ENCODE results near the gene MEF2C.
"Not testable (repeated sequence)": the region's sequence is repeated elsewhere in the genome, so short reads cannot be mapped to it uniquely, and the experiment has no call there.

The MEF2C gene

GRCh38 chr5:88883059-88883835 lies at the start of gene MEF2C:
Gene MEF2C (minus strand): TSS chr5:88883184. CDS start chr5:88823788, 59,396 bp downstream.
- DNase-seq (ENCODE audit: low spot score): peak; percentile 78

- no peak for DNase-seq (ENCODE audit: low spot score)
These were observed 49.6 kb upstream of the MEF2C start for GRCh38 chr5:88932541-88932940.

- no peak for DNase-seq (ENCODE audit: low spot score)
These were observed 47.4 kb upstream of the MEF2C start for GRCh38 chr5:88930335-88930734.

GRCh38 chr5:88929385-88929784 lies 46.4 kb upstream of the MEF2C start:
- no peak for DNase-seq (ENCODE audit: low spot score)

GRCh38 chr5:88926774-88927173 lies 43.8 kb upstream of the MEF2C start:
- no peak for DNase-seq (ENCODE audit: low spot score)

DNA sequence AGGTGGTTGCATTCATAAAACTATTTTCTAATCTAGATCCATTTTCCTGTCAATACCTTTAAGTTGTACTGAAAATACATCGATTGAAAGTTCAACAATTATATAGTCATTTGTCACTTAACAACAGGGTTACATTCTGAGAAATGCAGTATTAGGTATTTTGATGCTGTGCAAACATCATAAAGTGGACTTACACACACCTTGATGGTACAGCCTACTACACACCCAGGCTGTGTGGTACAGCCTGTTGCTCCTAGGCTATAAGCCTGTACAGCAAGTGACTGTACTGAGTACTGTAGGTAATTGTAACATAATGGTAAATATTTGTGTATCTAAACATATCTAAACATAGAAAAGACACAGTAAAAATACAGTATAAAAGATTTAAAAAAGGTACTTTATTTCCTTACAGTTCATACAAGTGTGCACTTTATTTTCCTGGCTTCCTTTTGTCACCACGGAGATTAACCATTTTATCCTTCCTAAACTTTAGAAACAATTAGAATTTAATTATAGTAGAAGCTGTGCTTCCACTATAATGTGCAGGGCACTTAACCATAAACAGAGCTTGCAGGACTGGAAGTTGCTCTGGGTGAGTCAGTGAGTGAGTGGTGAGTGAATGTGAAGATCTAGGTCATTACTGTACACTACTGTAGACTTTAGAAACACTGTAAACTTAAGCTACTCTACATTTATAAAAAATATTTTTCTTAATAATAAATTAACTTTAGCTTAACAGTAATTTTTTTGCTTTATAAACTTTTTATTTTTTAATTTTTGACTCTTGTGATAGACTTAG lies 42.9 kb upstream of the MEF2C start:
- no peak for DNase-seq (ENCODE audit: low spot score)

GRCh38 chr5:88924330-88924657 lies 41.3 kb upstream of the MEF2C start:
- no peak for DNase-seq (ENCODE audit: low spot score)

DNA sequence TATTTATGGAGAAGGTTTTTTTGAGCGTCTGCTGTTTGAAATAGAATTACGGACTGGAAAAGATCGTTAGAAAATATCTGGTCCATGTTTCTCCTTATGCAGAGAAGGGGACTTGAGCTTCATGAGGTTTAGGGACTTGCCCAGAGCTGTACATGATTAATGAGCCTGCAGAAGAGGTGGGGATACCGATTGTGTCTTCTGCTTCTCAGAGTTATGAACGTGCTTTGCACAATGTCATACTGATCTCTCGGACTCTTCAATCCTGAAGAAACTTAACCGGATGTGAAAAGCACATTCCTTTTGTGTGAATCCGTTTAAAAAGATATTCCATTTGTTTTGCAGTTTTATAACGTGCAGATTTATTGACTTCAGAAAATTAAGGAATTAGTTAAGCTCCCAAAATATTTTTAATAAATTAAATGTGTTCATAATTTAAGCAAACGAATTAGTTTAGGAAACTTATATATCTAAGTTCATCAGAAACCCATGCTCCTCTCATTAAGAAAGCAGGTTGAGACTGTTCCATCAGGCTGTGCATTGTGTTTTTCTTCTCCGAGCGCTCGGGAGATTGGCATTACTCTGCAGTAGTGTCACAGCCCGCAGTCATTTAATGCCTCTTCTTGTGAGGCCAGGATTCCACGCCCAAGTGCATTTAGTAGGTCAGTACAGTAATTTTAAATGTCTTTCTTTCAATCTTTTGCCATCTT lies 40.8 kb upstream of the MEF2C start:
- no peak for DNase-seq (ENCODE audit: low spot score)

GRCh38 chr5:88912743-88913142 lies 29.8 kb upstream of the MEF2C start:
- DNase-seq (ENCODE audit: low spot score): not testable (repeated sequence)

DNA sequence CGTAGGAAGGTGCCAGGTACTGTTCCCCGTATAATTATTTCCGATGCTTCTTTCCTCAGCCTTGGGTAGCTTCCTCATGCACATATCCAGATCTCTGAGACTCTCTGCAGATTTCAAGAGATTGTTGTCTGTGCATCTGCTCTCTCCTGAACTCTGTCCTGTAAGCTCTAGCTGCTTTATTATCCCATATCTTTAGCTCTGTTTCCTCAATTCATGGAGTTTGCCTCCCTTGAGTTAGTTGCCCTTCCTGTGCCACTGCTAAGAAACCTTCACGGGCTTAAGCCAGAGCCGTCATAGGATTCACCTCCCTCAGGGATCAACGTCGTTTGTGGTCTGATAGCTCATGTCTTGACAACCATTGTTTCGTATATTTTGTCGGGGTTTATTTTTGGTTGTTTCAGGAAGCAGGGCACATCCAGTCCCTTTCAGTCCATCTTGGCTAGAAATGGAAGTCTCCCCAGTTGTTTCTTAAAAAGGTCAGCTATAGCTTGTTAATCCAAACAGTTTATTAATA lies 28.1 kb upstream of the MEF2C start:
- not testable (repeated sequence) for DNase-seq (ENCODE audit: low spot score)

DNA sequence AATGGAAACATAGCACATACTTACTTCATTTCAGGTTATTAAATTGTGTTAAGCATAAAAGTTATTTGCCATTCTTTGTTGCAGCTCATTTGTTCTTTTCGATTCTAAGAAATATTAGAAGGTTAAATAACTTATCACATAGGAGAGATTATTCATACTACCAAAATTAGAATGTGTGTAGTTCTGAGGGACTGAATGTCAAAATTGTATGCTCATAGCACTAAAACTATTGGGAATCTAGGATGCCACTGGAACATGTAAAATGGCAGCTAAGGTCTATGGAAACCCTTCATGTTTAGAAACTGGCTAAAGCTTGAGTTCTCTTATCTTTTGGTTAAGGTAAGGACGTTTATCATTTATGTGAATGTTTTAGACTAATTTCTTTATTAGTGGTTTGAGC lies 21.5 kb upstream of the MEF2C start:
- not testable (repeated sequence) for DNase-seq (ENCODE audit: low spot score)

DNA sequence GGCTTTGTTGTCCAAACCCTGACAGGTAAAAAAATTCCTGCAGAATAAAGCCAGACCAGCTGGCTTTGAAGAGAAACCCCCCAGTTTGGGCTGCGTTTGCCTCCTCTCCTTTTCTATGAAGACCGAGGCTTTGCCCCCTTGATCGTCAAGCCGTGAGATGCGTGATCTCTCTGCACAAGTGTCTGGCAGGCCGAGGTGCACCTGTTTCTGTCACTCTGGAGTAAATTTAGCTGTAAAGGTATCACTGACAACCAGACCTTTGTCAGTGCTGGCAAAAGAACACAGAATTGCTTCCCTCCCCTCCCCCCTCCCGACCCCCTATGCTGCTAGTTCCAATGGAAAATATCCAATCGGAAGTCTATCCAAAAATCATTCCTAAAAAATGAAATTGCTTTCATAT lies 21.0 kb upstream of the MEF2C start:
- not testable (repeated sequence) for DNase-seq (ENCODE audit: low spot score)

- not testable (repeated sequence) for DNase-seq (ENCODE audit: low spot score)
These were observed 18.1 kb upstream of the MEF2C start for GRCh38 chr5:88901077-88901476.

- no peak for DNase-seq (ENCODE audit: low spot score)
These were observed 16.2 kb upstream of the MEF2C start for GRCh38 chr5:88899096-88899737.

DNA sequence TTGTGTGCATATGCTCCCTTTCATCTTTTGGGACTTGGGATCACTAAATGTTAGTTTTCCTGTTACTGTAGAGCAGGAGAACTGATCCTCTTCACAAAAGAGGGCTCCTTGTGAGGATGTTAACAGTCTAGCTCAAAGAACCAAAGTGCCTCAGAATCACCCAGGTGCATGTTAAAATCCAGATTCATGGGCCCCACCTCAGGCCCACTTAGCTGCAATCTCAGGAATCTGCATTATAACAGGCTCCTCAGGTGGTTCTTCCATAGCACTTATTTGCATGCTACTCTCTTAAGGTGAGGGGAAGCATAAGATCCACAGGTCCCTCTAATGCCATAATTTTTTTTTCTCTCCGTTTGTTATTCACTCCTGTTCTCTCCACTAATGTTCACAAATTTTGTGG lies 14.8 kb upstream of the MEF2C start:
- no peak for DNase-seq (ENCODE audit: low spot score)

DNA sequence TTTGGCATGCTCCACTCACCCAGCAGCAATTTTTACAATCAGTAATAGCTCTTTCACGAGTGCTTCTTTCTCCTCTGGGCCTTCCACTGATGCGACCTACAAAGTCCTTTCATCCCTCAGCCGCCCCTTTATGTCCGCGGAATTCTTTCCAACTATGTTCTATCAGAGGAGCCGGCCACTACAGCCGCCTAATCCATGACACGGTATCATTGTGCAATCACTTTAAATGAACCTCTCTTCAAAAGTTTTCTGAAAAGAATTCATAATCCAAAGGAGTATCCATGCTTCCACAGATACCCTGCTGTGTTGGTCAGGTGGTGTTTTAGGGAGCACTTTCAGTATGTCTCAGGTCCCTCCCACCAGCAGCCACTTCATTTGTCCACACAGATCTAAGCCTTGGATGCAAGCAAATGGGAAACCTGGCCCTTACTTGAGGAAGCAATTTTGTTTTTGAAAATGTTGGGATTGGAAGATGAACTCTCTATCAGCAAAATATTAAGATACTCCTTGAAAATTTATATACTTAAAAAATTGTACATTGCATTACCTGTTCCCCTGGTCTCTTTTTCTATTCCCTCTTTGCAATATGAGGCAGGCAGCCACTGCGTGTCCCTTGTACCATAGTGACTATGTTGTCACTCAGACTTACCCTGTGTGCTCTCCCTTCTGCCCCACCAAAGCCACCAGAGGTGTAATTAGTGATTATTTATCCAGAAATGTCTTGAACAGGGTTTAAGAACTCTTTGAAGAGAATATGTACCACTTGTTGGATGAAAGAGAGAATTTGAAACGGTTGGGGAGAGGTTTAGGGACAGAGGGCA lies 12.9 kb upstream of the MEF2C start:
- DNase-seq (ENCODE audit: low spot score): no peak

DNA sequence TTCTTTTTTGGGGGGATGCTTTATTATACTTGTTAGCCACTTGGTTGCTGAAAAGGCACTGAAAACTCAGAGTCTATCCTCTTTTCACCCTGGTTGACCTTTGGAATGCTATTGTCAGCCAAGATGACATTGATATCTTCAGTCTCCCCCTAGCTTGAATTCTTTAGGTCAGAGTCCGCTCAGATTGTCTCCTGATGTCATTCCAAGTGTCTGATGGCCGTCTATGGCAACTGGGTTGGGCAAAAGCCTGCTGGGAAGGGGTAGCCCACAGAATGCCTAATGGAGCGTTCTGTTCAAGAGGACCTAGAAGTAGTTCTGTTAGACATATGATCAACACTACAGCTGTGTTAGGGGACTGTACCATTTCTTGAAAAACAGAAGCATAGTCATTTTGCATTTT lies 9.7 kb upstream of the MEF2C start:
- DNase-seq (ENCODE audit: low spot score): no peak

DNA sequence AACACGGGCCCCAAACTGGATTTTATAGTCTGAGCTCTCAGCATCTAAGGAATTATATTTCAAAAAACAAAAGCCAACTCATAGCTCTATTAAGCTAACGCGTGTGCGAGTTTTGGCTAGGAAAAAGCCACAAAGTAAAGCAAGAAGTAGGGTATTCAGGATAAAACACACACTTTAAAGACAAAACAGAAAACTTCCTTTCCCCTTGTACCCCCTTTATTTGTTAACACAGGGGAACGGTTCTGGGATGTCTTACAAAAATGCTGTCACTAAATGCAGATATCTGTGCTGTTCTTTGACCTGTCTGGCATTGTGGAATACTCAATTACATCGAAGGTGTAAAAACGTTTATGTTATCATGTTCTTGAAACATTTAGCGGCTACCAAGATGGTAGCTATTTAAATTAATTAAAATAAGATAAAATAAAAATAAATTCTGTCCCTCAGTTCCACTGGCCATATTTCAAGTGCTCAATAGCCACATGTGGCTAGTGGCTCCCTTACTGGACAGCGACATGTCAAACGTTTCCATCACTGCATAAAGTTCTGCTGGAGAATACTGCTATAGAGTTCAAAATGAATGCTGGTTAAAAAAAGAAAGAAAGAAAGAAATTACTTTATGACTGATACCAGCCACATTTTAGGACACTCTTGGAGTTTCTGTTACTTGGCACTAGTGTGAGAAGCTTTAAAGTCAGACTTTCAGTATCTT lies 7.2 kb upstream of the MEF2C start:
- no peak for DNase-seq (ENCODE audit: low spot score)

DNA sequence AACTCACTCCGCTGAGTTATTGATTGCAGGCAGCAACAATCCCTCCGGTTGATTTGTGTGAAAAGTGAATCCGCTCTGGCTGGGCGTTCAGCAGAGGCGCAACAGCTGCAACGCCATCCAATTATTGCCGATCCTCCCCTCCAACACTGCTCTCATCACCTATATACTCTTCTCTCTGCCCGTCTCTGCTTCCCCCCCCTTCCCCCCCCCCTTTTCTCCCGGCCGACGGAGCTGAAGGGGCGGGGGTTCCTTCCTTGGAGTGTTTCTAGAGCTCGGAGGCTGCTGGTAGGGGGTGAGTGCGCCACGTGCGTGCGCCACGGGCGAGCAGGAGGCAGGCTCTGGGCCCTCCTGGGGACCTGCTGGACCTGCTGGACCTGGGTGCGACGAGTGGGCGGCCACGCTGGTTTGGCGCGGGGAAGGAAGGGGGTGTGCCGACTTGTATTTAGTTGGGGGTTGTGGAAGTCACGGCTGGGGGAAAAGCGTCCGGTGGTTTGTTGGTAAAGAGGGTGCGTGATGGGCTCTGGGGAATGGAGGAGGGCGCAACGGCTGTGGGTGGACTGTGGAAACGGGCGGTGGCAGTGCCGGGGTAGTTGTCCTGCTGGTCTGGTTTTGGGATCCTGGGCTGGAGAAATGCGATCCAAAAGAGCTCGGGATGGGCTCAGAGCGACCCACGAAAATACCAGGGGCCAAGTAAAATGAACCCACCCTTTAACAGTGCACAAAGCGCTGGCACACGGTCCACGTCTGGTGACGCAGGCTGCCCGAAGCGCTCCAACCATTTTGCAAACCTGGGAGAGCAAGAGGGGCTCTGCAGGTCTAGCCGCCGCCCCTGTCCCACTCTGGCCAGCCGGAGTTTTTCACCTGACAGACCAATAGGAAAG lies 6.4 kb upstream of the MEF2C start:
- no peak for DNase-seq (ENCODE audit: low spot score)

GRCh38 chr5:88888848-88889188 lies 5.8 kb upstream of the MEF2C start:
- no peak for DNase-seq (ENCODE audit: low spot score)

Measured in globus pallidus (tissue), 1 donor.